ENCODE data around the gene SMPDL3A. TPM values are rescaled to one million over a fixed set of nuclear protein-coding genes. Genes with fewer than 3 reads are reported as not detected.

SMPDL3A gene
- total and polyA plus RNA-seq, 4 donors, result 1.5 to 14.3 (median 6.2) TPM

GRCh38 chr6:122845464-122845863 is 56.4 kb downstream of the SMPDL3A start:
- no peaks in the 10 kb centered on the region for H3K9me3 ChIP-seq (ENCODE audit: control insufficient read depth, low read length)
- 90 to 95% methylated on average over 7 to 9 of the region's 9 CpGs for WGBS, 2 donors
- DNase-seq (no peak), ATAC-seq (ENCODE audit: low FRiP score) (no peak)
- H3K27ac ChIP-seq (ENCODE audit: low read depth in 1 of 2, low read length in 2 of 2), result no peak overlapping the region
- intact Hi-C loops (cut with DNase I), result no loop called here
- H3K36me3 ChIP-seq (ENCODE audit: control insufficient read depth in 1 of 2, insufficient read depth in 2 of 2, low read length in 1 of 2), result no peaks in the 10 kb centered on the region
- H3K4me1 ChIP-seq (ENCODE audit: control insufficient read depth in 1 of 2, insufficient read depth in 2 of 2, low read length in 2 of 2), result no peaks in the 10 kb centered on the region
- H3K4me3 ChIP-seq (ENCODE audit: low read length in 2 of 2), result no peak overlapping the region
- H3K27me3 ChIP-seq (ENCODE audit: control insufficient read depth in 1 of 2, insufficient read depth in 2 of 2, low read length in 1 of 2), result no peaks in the 10 kb centered on the region

- H3K27ac ChIP-seq (ENCODE audit: low read depth in 1 of 2, low read length in 2 of 2), result no peak overlapping the region
- no peaks in the 10 kb centered on the region for H3K4me1 ChIP-seq (ENCODE audit: control insufficient read depth in 1 of 2, insufficient read depth in 2 of 2, low read length in 2 of 2)
- no peak for ATAC-seq (ENCODE audit: low FRiP score)
- no peaks in the 10 kb centered on the region for H3K27me3 ChIP-seq (ENCODE audit: control insufficient read depth in 1 of 2, insufficient read depth in 2 of 2, low read length in 1 of 2)
- H3K36me3 ChIP-seq (ENCODE audit: control insufficient read depth in 1 of 2, insufficient read depth in 2 of 2, low read length in 1 of 2), result no peaks in the 10 kb centered on the region
- intact Hi-C loops (cut with DNase I), result no loop called here
- H3K9me3 ChIP-seq (ENCODE audit: control insufficient read depth, low read length), result no peaks in the 10 kb centered on the region
- 73 to 77% methylated on average over 3 of the region's 3 CpGs for WGBS, 2 donors
- no peak for DNase-seq
- H3K4me3 ChIP-seq (ENCODE audit: low read length in 2 of 2), result no peak overlapping the region
Observed at GRCh38 chr6:122845916-122846612, 57.0 kb downstream of the SMPDL3A start.

- Histone ChIP-seq H3K27ac (ENCODE audit: low read depth in 1 of 2, low read length in 2 of 2) (no peak overlapping the region), H3K4me3 (ENCODE audit: low read length in 2 of 2) (no peak overlapping the region), H3K4me1 (ENCODE audit: control insufficient read depth in 1 of 2, insufficient read depth in 2 of 2, low read length in 2 of 2) (no peaks in the 10 kb centered on the region), H3K27me3 (ENCODE audit: control insufficient read depth in 1 of 2, insufficient read depth in 2 of 2, low read length in 1 of 2) (no peaks in the 10 kb centered on the region), H3K9me3 (ENCODE audit: control insufficient read depth, low read length) (no peaks in the 10 kb centered on the region), H3K36me3 (ENCODE audit: control insufficient read depth in 1 of 2, insufficient read depth in 2 of 2, low read length in 1 of 2) (no peaks in the 10 kb centered on the region)
- intact Hi-C loops (cut with DNase I), result no loop called here
- DNase-seq, result no peak
- no peak for ATAC-seq (ENCODE audit: low FRiP score)
- 77 to 83% methylated on average over 6 of the region's 6 CpGs for WGBS, 2 donors
Observed at GRCh38 chr6:122853259-122853995, 64.4 kb downstream of the SMPDL3A start.

Other genes starting within 250 kb of the SMPDL3A start
- 1 to 10 TPM; 1.8 to 2.5 TPM for gene PKIB, start 178.9 kb upstream of the SMPDL3A start, total RNA-seq
- 10 to 100 TPM in 1 of 2 donors, 1 to 10 TPM in 1; 1.4 to 14.4 TPM for gene PKIB, start 178.9 kb upstream of the SMPDL3A start, polyA plus RNA-seq
- gene FABP7, start 9.5 kb upstream of the SMPDL3A start, total RNA-seq, result not detected
- not detected for gene FABP7, start 9.5 kb upstream of the SMPDL3A start, polyA plus RNA-seq
- under 1 TPM in 1 of 2 donors, not detected in 1; 0.03 TPM for gene CLVS2, start 207.0 kb downstream of the SMPDL3A start, total RNA-seq
- under 1 TPM in 1 of 2 donors, not detected in 1; under 0.01 TPM for gene CLVS2, start 207.0 kb downstream of the SMPDL3A start, polyA plus RNA-seq